Ishikawa (cell line): ENCODE data around the gene RAVER2.

Experiments used
- CEBPB ChIP-seq: IDR thresholded peaks from 2 replicates; pipeline ENCODE4 v1.6.1; 2012
- EP300 ChIP-seq: IDR thresholded peaks from 2 replicates; pipeline ENCODE4 v1.6.1; 2012; ENCODE audit warnings: borderline replicate concordance
- MAX ChIP-seq: IDR thresholded peaks from 2 replicates; pipeline ENCODE4 v1.6.1; 2012
- RAD21 ChIP-seq: IDR thresholded peaks from 2 replicates; pipeline ENCODE4 v1.6.1; 2012; ENCODE audit warnings: low read depth
- REST ChIP-seq: IDR thresholded peaks from 2 replicates; pipeline ENCODE4 v1.6.1; 2012; ENCODE audit warnings: low read depth, mild to moderate bottlenecking
- TAF1 ChIP-seq: IDR thresholded peaks from 2 replicates; pipeline ENCODE4 v1.6.1; 2012; ENCODE audit warnings: low read depth, mild to moderate bottlenecking
- TEAD4 ChIP-seq: IDR thresholded peaks from 2 replicates; pipeline ENCODE4 v1.6.1; 2012
- ZBTB7A ChIP-seq: IDR thresholded peaks from 2 replicates; pipeline ENCODE4 v1.6.1; 2012; ENCODE audit warnings: low read depth

GRCh38 chr1:64846573-64847430 lies 101.9 kb downstream of the RAVER2 start:
- TF ChIP-seq RAD21 = no peak
- TF ChIP-seq EP300 = no peak
- no peak for TF ChIP-seq MAX
- no peak for TF ChIP-seq ZBTB7A
- no peak for TF ChIP-seq CEBPB
- TF ChIP-seq TEAD4 = no peak
- no peak for TF ChIP-seq TAF1
- no peak for TF ChIP-seq REST
